H1 (cell line): Measurements from ENCODE around the gene RILP. TPM values are rescaled to one million over a fixed set of nuclear protein-coding genes. Genes with fewer than 3 reads are reported as not detected.

Source experiments
- SIN3A ChIP-seq, 2 experiments: IDR thresholded peaks in 1 of 2; conservative IDR thresholded peaks in 1 of 2; 2 replicates each; pipeline ENCODE4 v1.6.1; 2011 to 2012; ENCODE audit warnings: low read length in 2 of 2, improper control_type of control experiment in 1 of 2, low read depth in 1 of 2, mild to moderate bottlenecking in 1 of 2
- polyA plus RNA-seq, 7 experiments: library from polyadenylated mRNA; depleted of rRNA in 3 of 7; stranded (reverse) in 5 of 7; unstranded in 2 of 7; fragments of >200 nt in 5 of 7; fragments of 200-250 nt in 2 of 7; gene quantifications; 1 replicate in 5 of 7; 2 replicates in 1 of 7; 4 replicates in 1 of 7; pipeline versions ENCODE4 v1.2.1 to v1.2.3, GENCODE V29; 2011 to 2013; ENCODE audit warnings: missing spikeins in 2 of 7, mixed read lengths in 2 of 7
- total RNA-seq: library from RNA; stranded (reverse); fragmentation: NEBNext Ultra II Directional; extraction: Animal tissue kit (Norgen Biotek cat#: 25700); gene quantifications from 2 replicates; pipeline ENCODE4 v1.2.1, GENCODE V29; 2021

Gene RILP
- total and polyA plus RNA-seq, 2 of the 8 experiments (the other 6 are each of a cell fraction or from before 2014, with no cell fraction given) = 6.8 to 7.2 TPM

DNA sequence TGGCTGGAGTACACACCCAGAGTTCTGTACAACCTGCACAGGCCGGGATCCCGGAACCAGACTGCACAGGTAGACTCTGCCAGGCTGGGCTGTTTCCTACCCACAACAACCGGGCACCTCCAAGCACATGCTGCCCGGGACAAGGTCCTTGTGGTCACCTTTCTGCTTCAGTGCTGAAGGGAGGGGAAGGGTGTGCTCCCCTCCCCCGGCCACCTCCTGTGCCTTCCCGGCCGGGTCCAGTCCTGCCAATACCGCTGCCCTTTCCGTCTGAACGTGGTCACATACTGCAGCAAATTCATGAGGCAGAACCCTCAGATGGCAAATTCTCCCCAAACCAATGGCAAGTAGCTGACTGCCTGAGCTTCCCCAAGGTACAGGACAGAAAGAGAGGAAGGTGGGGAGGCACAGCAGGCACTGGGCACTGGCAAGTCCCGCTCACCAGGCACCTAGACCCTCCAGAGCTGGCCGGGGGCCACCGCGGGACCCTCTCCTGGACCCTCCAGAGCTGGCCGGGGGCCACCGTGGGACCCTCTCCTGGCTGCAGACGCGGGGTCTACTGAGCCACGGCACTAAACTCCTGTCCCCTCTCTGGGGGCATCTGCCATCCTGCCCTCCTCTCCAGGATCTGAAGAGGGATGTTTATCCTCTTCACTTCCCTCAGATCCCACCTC is 43.9 kb downstream of the RILP start (continued):
- no peak for TF ChIP-seq SIN3A (conservative IDR thresholded peaks at IDR 0.05 in 1 of 2, IDR thresholded peaks at IDR 0.05 in 1 of 2; ENCODE audit: low read depth in 1 of 2, low read length in 2 of 2)
